Caco-2 (cell line): ENCODE results near the gene CNN3. TPM values are rescaled to one million over a fixed set of nuclear protein-coding genes. Genes with fewer than 3 reads are reported as not detected.

Source experiments
- BruUV-seq: library from RNA; stranded (reverse); fragments of 400-500 nt; replicated peaks from 2 replicates; lab custom pipeline; 2021; lab: Mats Ljungman, UMichigan
- CTCF ChIA-PET: fragments of 300-600 bp; sonication (Branson Sonifier 250); formaldehyde crosslinking; loops from one replicate; lab custom pipeline; 2022; ENCODE audit warnings: antibody characterized with exemption; lab: Charles Lee
- POLR2A ChIA-PET: fragments of 300-600 bp; sonication (Branson Sonifier 250); formaldehyde crosslinking; loops from one replicate; lab custom pipeline; 2022; ENCODE audit warnings: antibody characterized with exemption; lab: Charles Lee
- DNase-seq, 2 experiments: peaks; one replicate each; pipeline versions ENCODE4 v3.0.0 to v3.0.0-alpha.2; 2020 to 2022
- H3K27me3 ChIP-seq: replicated peaks from 2 replicates; pipeline ENCODE4 v1.6.0; 2011; ENCODE audit warnings: low read length; ENCODE audit not compliant: control insufficient read depth, insufficient read depth
- H3K36me3 ChIP-seq: 2 replicates; pipeline ENCODE4 v1.5.1; 2011; ENCODE audit warnings: low read length; ENCODE audit not compliant: control insufficient read depth, insufficient read depth
- H3K4me1 ChIP-seq: fragments of 250-450 bp; sonication (Bioruptor Pico); 2 replicates; pipeline ENCODE4 v1.5.1; 2020; ENCODE audit warnings: mild to moderate bottlenecking
- H3K4me3 ChIP-seq: 2 replicates; pipeline ENCODE4 v1.5.1; 2011; ENCODE audit warnings: low read depth, mild to moderate bottlenecking, control low read depth, low read length
- H3K9me3 ChIP-seq: fragments of 250-450 bp; sonication (Bioruptor Pico); 2 replicates; pipeline ENCODE4 v1.5.1; 2020; ENCODE audit warnings: mild to moderate bottlenecking, moderate library complexity
- H3K27ac Mint-ChIP-seq: one replicate; pipeline ENCODE4 v1.8.0; 2022; ENCODE audit warnings: mixed read lengths; ENCODE audit not compliant: unreplicated experiment
- H3K27me3 Mint-ChIP-seq: one replicate; pipeline ENCODE4 v1.8.0; 2022; ENCODE audit warnings: mixed read lengths; ENCODE audit not compliant: insufficient read depth, unreplicated experiment
- H3K36me3 Mint-ChIP-seq: one replicate; pipeline ENCODE4 v1.8.0; 2022; ENCODE audit warnings: mild to moderate bottlenecking, mixed read lengths; ENCODE audit not compliant: insufficient read depth, unreplicated experiment
- H3K4me1 Mint-ChIP-seq: one replicate; pipeline ENCODE4 v1.8.0; 2022; ENCODE audit warnings: low read depth, mixed read lengths; ENCODE audit not compliant: unreplicated experiment
- H3K4me3 Mint-ChIP-seq: one replicate; pipeline ENCODE4 v1.8.0; 2022; ENCODE audit warnings: mild to moderate bottlenecking, moderate library complexity, mixed read lengths; ENCODE audit not compliant: unreplicated experiment
- H3K9me3 Mint-ChIP-seq: one replicate; pipeline ENCODE4 v1.8.0; 2022; ENCODE audit warnings: mixed read lengths; ENCODE audit not compliant: unreplicated experiment
- CTCF ChIP-seq, 2 experiments: fragments of 200-600 bp in 1 of 2; IDR thresholded peaks; 1 replicate in 1 of 2; 2 replicates in 1 of 2; pipeline versions ENCODE4 v1.5.1 to v1.8.0; 2011 to 2022; ENCODE audit warnings: antibody characterized with exemption in 1 of 2, control low read depth in 1 of 2, inconsistent platforms in 1 of 2, low read depth in 1 of 2, low read length in 1 of 2, mild to moderate bottlenecking in 1 of 2, moderate library complexity in 1 of 2; ENCODE audit not compliant: insufficient read depth in 1 of 2, severe bottlenecking in 1 of 2, unreplicated experiment in 1 of 2
- intact Hi-C: fragments of 100-400 bp; cut with micrococcal nuclease; formaldehyde crosslinking; loops from one replicate; pipeline ENCODE4 v1.10.0; 2022; ENCODE audit not compliant: unreplicated experiment
- total RNA-seq: library from RNA; stranded (reverse); gene quantifications from 2 replicates; pipeline ENCODE4 v1.2.3, GENCODE V29; 2022

Gene CNN3
- total RNA-seq, 1 experiment from 2014 or later, result 329 TPM

GRCh38 chr1:94921977-94922376, 4.9 kb downstream of the CNN3 start:
- H3K36me3 Mint-ChIP-seq, result peaks cover 68% of the 10 kb centered on the region
- TF ChIP-seq CTCF (IDR thresholded peaks at IDR 0.05; ENCODE audit: insufficient read depth in 1 of 2, low read depth in 1 of 2, low read length in 1 of 2, severe bottlenecking in 1 of 2, unreplicated experiment in 1 of 2), result no peak
- no peak overlapping the region for H3K27ac Mint-ChIP-seq
- no peak overlapping the region for H3K4me3 Mint-ChIP-seq
- Histone ChIP-seq H3K4me3 (no peak overlapping the region), H3K36me3 (no peaks in the 10 kb centered on the region), H3K9me3 (no peaks in the 10 kb centered on the region), H3K27me3 (no peaks in the 10 kb centered on the region), H3K4me1 (peaks cover 17% of the 10 kb centered on the region)
- intact Hi-C loops, result no loop called here
- DNase-seq, result no peak
- BruUV-seq, result no TSS peak
- no peaks in the 10 kb centered on the region for H3K27me3 Mint-ChIP-seq
- POLR2A ChIA-PET, result no interaction called here
- no peaks in the 10 kb centered on the region for H3K9me3 Mint-ChIP-seq
- peaks cover 16% of the 10 kb centered on the region for H3K4me1 Mint-ChIP-seq
- CTCF ChIA-PET, result no interaction called here

- Histone ChIP-seq H3K9me3 (no peaks in the 10 kb centered on the region), H3K27me3 (no peaks in the 10 kb centered on the region), H3K4me1 (peaks cover 17% of the 10 kb centered on the region), H3K4me3 (no peak overlapping the region), H3K36me3 (no peaks in the 10 kb centered on the region)
- peaks cover 16% of the 10 kb centered on the region for H3K4me1 Mint-ChIP-seq
- no peaks in the 10 kb centered on the region for H3K27me3 Mint-ChIP-seq
- no peaks in the 10 kb centered on the region for H3K9me3 Mint-ChIP-seq
- intact Hi-C loops, result no loop called here
- no TSS peak for BruUV-seq
- DNase-seq, result no peak
- no peak overlapping the region for H3K4me3 Mint-ChIP-seq
- no peak overlapping the region for H3K27ac Mint-ChIP-seq
- ChIA-PET POLR2A (no interaction called here), CTCF (no interaction called here)
- no peak for TF ChIP-seq CTCF (IDR thresholded peaks at IDR 0.05; ENCODE audit: insufficient read depth in 1 of 2, low read depth in 1 of 2, low read length in 1 of 2, severe bottlenecking in 1 of 2, unreplicated experiment in 1 of 2)
- peaks cover 70% of the 10 kb centered on the region for H3K36me3 Mint-ChIP-seq
These were observed 6.8 kb downstream of the CNN3 start for GRCh38 chr1:94920061-94920460.

GRCh38 chr1:94919241-94920030, 7.5 kb downstream of the CNN3 start:
- peaks cover 12% of the 10 kb centered on the region for H3K4me1 ChIP-seq
- H3K36me3 Mint-ChIP-seq, result peaks cover 63% of the 10 kb centered on the region
- H3K4me3 Mint-ChIP-seq, result no peak overlapping the region
- H3K27ac Mint-ChIP-seq, result no peak overlapping the region
- H3K27me3 ChIP-seq, result no peaks in the 10 kb centered on the region
- ChIA-PET POLR2A (no interaction called here), CTCF (no interaction called here)
- peaks cover 16% of the 10 kb centered on the region for H3K4me1 Mint-ChIP-seq
- no TSS peak for BruUV-seq
- no peaks in the 10 kb centered on the region for H3K27me3 Mint-ChIP-seq
- no peak for TF ChIP-seq CTCF (IDR thresholded peaks at IDR 0.05; ENCODE audit: insufficient read depth in 1 of 2, low read depth in 1 of 2, low read length in 1 of 2, severe bottlenecking in 1 of 2, unreplicated experiment in 1 of 2)
- H3K36me3 ChIP-seq, result no peaks in the 10 kb centered on the region
- intact Hi-C loops, result no loop called here
- H3K9me3 Mint-ChIP-seq, result no peaks in the 10 kb centered on the region
- DNase-seq, result no peak
- H3K4me3 ChIP-seq, result no peak overlapping the region
- no peaks in the 10 kb centered on the region for H3K9me3 ChIP-seq
